Putamen (tissue), 1 donor: ENCODE data around the gene KCNIP1.

Experiments used
- DNase-seq: peaks from one replicate; pipeline ENCODE4 v3.0.0-alpha.2; 2016; ENCODE audit warnings: low spot score

Gene KCNIP1

GRCh38 chr5:170597872-170598271 is 94.1 kb downstream of the KCNIP1 start:
- DNase-seq = peak; percentile 34

DNA sequence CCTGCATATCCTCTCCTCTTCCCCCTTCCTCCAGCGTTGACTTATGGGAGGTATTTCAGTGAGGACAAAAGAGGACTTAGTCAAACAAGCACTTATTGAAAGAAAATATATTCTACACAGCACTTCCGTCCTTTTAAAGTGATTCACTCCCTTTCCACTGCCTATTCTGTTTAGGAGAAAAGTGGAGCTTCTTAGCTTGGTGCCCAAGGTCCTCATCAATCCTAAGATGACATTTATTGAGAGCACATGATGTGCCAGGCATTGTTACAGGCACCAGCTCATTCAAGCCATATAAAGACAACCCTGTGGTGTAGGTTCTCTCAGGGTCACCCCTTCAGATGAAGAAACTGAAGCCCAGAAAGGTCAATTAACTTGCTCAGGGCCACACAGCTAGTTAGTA is 95.9 kb downstream of the KCNIP1 start:
- no peak for DNase-seq

DNA sequence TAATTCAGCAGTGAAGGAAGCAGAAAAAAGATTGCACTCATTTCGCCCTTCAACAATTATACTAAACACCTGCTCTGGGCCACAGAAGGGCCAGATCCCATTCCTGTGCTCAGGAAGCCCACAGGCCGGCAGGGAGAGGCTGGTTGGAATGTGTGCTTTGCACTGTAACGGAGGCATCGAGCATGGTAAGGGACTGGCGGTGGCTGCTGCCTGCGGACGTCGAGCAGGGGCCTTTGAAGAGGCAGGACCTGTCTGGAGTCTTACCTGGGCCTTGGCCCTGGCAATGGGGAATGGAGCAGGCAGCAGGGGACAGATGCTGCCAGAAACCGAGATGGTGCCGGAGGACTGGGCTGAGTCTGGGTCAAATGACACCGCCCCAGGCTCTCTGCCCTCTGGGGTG is 97.8 kb downstream of the KCNIP1 start:
- no peak for DNase-seq

- DNase-seq = no peak
These were observed 99.3 kb downstream of the KCNIP1 start for GRCh38 chr5:170603109-170603508.

- DNase-seq = peak; percentile 14
These were observed 100.1 kb downstream of the KCNIP1 start for GRCh38 chr5:170603578-170604565.

- no peak for DNase-seq
These were observed 103.1 kb downstream of the KCNIP1 start for GRCh38 chr5:170606941-170607340.

DNA sequence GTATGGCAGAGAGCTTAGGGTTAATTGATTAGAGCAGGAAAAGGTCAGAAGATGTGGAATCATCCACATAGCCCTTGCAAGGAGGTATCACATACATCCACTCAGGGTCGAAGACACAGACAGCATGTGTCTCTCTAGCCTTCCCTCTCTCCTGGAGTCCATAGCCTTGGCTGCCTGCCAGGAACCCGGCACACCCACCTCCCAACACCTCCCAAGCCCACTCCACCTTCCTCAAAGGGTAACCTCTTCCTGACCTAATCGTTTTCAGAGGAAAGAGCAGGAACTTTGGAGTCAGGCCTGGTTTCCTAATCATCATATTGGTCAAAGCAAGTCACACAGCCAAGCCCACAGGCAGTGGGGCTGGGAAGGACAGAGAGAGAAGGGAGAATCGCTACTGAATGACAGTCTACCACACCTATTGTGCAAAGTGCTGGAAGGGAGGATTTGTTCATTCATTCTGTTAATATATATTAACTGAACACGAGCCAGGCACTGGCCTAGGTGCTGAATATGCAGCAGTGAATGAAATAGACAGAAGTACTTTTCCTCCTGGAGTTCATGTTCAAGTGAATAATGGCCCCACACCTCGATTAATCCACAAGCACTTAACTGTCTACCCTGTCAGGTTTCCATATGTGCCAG is 107.8 kb downstream of the KCNIP1 start:
- no peak for DNase-seq

DNA sequence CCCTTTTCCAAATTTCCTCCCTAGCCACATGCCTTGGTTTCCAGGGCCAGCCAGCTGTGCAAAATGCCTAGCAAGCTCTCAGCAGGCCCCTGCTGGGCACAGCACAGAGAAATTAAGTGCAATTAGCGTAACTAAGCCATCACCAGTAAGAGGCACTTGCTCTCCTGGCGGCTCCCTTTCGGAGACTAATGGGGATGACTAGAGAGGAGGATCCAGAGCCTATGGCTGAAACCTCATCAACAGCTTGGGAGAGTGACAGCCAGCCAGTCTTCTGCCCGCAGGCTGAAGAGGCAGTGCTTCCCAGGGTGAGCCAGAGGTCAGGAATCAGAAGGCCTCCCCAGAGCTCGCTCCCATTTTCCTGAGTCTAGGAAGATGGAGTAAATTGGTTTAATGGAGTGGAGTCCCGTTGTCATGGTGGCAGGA is 108.4 kb downstream of the KCNIP1 start:
- DNase-seq = no peak

DNA sequence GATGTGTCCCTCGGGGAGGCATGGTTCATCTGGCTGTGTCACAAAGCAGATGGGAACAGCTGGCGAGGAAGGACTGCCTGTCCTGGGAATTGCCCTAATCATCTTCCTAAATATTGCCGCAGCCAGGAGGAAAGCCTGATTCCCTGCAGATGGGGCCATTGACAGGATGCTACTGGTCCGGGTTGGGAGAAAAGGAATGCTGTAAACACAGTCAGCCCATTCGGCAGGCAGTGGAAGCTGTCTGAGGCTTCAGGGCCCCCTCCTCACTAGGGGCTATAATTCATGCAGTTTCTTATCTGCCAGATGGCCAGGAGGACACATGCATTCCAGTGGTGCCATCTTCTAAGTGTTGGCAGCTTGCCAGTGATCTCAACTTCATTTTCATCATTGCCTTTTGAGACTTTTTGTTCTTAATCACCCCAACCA is 110.3 kb downstream of the KCNIP1 start:
- DNase-seq = no peak

- DNase-seq = no peak
These were observed 110.9 kb downstream of the KCNIP1 start for GRCh38 chr5:170614720-170615119.

DNA sequence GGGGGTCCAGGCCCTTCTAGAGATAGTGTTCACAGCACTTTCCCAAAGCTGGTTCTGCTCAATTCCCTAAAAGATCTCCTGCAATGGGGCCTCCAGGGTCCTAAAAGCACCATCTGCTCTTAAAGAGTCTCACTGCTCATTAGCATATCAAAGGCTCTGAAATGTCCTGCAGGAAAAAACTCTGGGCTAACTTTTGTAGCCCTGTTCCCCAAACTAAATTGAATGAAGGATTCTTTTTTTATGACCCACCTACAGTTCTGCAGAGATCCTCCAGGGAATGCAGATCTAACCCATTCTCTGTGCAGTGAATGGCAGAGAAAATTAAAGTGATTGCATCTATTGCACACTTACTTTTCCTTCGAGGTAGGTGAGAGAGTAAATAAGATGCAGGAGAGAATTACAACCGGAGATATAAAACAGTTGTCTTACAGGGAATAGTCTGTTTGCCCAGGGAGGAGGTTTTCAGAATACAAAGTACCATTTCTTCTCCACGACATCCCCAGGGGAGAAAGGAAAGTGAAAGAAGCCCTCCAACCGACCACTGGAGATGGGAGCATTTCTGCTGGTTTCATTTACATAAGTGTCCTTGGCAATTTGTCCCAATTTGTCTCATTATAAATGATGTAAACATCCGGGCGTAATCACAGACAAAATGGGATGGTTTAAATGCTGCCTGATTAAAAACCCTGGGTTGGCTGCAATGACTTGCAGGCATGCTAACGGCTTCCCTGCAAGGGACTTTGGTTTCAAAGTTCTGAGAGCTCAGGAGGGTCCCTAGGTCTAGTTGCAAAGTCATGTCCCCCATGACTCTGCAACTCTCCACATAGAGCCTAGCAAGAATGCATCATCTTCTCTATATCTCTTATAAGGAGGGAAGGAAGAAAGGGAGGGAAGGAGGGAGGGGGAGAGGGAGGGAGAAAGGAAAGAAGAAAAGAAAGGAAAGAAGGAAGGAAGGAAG is 114.0 kb downstream of the KCNIP1 start:
- DNase-seq = no peak

- no peak for DNase-seq
These were observed 116.0 kb downstream of the KCNIP1 start for GRCh38 chr5:170619869-170620268.

GRCh38 chr5:170622933-170623332 is 119.1 kb downstream of the KCNIP1 start:
- no peak for DNase-seq

GRCh38 chr5:170623576-170624181 is 119.9 kb downstream of the KCNIP1 start:
- DNase-seq = peak; percentile 16

- DNase-seq = no peak
These were observed 121.7 kb downstream of the KCNIP1 start for GRCh38 chr5:170625221-170626165.

- DNase-seq = no peak
These were observed 122.8 kb downstream of the KCNIP1 start for GRCh38 chr5:170626507-170627150.

DNA sequence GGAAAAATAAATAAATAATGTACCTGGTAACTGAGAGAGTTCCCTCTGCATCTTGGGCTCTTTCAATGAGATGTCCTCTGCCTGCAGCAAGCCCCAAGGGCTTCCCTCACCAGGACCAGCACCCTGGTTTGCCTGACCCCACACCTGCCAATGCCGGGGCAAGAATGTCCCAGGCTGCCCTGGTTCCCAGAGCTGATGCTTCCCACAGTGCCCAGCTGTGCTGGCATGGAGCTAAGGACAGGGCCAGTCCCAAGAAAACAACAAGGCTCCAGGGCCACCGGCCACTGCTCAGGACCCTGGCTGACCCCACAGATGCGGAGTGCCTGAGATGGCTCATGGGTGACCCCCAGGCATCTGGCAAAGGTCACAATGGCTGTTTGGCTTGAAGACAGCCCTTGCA is 123.5 kb downstream of the KCNIP1 start:
- no peak for DNase-seq

- no peak for DNase-seq
These were observed 124.2 kb downstream of the KCNIP1 start for GRCh38 chr5:170628028-170628427.

GRCh38 chr5:170628691-170629565 is 125.1 kb downstream of the KCNIP1 start:
- no peak for DNase-seq
